Gastrocnemius medialis (tissue), 4 donors: ENCODE results near the gene PHOX2A. TPM values are rescaled to one million over a fixed set of nuclear protein-coding genes. Genes with fewer than 3 reads are reported as not detected.

Experiments used
- ATAC-seq, 2 donors: fragments of 150-250 bp; one replicate each; pipeline ENCODE4 v1.9.1; 2016
- DNase-seq, 2 donors: peaks; one replicate each; pipeline ENCODE4 v3.0.0-alpha.2; 2019
- H3K27ac ChIP-seq, 4 donors: fragments of 200-600 bp; sonication (generic); 1 replicate in 1 of 4; 2 replicates in 3 of 4; pipeline ENCODE4 v1.5.1; 2016 to 2018; ENCODE audit warnings: mild to moderate bottlenecking in 2 of 4, moderate library complexity in 1 of 4
- H3K27me3 ChIP-seq, 3 donors: fragments of 200-600 bp; sonication (generic) in 2 of 3; 1 replicate in 1 of 3; 2 replicates in 2 of 3; pipeline versions ENCODE4 v1.5.1 to v1.6.0; 2016 to 2019; ENCODE audit warnings: mild to moderate bottlenecking in 1 of 3, moderate library complexity in 1 of 3
- H3K36me3 ChIP-seq, 2 donors: fragments of 200-600 bp; sonication (generic) in 1 of 2; one replicate each; pipeline ENCODE4 v1.5.1; 2017 to 2018
- H3K4me1 ChIP-seq, 2 donors: fragments of 200-600 bp; sonication (generic) in 1 of 2; one replicate each; pipeline ENCODE4 v1.5.1; 2016 to 2017; ENCODE audit warnings: mild to moderate bottlenecking in 2 of 2
- H3K4me3 ChIP-seq, 4 donors: fragments of 200-600 bp; sonication (generic) in 3 of 4; 1 replicate in 1 of 4; 2 replicates in 3 of 4; pipeline ENCODE4 v1.5.1; 2016 to 2019; ENCODE audit warnings: mild to moderate bottlenecking in 2 of 4
- H3K9me3 ChIP-seq, 3 donors: fragments of 200-600 bp; sonication (generic) in 2 of 3; 1 replicate in 1 of 3; 2 replicates in 2 of 3; pipeline ENCODE4 v1.5.1; 2016 to 2019
- POLR2A ChIP-seq, 2 donors: fragments of 450-650 bp; IDR thresholded peaks; one replicate each; pipeline ENCODE4 v1.6.1; 2017; ENCODE audit warnings: antibody characterized with exemption in 2 of 2, mild to moderate bottlenecking in 2 of 2, moderate library complexity in 2 of 2
- in situ Hi-C, 4 donors: fragments of 200-750 bp; cut with MboI; loops; one replicate each; pipeline versions ENCODE4 v1.15.0 to v1.8.0; 2017; ENCODE audit warnings: low sequenced_read_pairs in 4 of 4
- intact Hi-C: fragments of 100-400 bp; cut with DNase I; formaldehyde crosslinking; loops from one replicate; pipeline ENCODE4 v1.15.1; 2023; ENCODE audit warnings: low total_unique reads
- total RNA-seq, 4 donors: library from RNA; depleted of rRNA; stranded (reverse); fragments of >200 nt; gene quantifications; one replicate each; pipeline versions ENCODE4 v1.1.0 to v1.2.3, GENCODE V29; 2016
- TF ChIP-seq, protein P1 (sequence below), 5 experiments: fragments of 450-650 bp in 3 of 5; fragments of 200-600 bp in 2 of 5; sonication (generic) in 2 of 5; IDR thresholded peaks in 4 of 5; conservative IDR thresholded peaks in 1 of 5; 1 replicate in 4 of 5; 2 replicates in 1 of 5; pipeline ENCODE4 v1.5.1; 2016 to 2019; ENCODE audit warnings: antibody characterized with exemption in 5 of 5, mild to moderate bottlenecking in 3 of 5, moderate library complexity in 3 of 5

PHOX2A gene
- total RNA-seq, 4 donors from 2014 or later: not detected

DNA sequence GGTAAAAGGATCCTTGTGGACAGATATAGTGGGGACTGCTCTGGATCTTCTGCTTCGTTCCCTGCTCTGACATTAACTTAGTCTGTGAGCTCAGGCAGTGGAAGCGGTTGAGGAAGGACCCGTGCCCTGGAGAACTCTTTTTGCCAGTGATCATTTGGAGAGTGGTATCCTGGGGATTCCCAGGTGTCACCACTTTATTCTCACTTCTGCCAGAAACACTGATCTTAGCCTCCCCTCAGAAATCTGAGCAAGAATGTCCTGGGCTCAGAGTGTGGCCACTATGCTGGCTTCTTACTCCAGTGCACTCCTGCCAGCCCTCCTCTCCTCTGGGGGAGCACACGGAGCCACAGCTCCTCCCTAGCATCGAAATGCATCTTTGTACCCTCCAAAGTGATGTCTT lies 7.6 kb upstream of the PHOX2A start:
- intact Hi-C loops: no loop called here

DNA sequence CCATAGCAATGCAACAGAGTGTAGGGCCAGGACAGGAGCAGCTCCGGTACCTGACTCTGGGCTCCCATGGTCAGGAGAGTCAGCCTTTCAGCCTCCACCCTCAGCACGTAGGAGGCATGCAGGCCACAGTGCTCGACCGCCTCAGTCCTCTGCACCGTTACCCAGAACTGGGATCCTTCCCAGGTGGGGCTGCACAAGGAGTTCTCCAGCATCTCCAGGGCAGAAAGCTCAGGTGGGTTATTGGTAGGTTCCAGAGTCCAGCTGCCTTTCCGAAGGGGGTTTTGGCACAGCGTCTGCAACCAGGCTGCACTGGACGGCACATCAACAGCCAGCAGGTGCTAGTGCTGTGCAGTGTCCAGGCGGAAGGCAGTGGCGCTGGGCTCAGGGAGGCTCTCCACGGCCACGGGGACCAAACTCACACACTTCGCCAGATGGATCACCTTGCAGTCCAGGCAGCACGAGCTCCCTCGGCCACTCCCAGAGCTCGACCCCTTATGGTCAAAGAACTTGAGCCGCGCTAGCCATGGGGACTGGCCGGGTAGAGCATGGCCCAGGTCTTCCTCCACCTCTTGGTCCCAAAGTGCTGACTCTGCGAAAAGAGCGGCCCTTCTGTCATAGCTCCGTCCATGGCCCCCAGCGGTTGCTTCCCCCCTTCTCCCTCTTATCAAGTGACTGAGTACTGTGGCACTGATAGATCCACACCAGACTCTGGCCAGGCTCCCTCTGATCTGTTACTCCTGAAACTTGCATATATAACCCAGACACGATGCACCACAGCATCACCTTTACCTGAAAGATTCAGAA lies 6.9 kb upstream of the PHOX2A start:
- TF ChIP-seq POLR2A (IDR thresholded peaks at IDR 0.05): no peak
- TF ChIP-seq, protein P1, sequence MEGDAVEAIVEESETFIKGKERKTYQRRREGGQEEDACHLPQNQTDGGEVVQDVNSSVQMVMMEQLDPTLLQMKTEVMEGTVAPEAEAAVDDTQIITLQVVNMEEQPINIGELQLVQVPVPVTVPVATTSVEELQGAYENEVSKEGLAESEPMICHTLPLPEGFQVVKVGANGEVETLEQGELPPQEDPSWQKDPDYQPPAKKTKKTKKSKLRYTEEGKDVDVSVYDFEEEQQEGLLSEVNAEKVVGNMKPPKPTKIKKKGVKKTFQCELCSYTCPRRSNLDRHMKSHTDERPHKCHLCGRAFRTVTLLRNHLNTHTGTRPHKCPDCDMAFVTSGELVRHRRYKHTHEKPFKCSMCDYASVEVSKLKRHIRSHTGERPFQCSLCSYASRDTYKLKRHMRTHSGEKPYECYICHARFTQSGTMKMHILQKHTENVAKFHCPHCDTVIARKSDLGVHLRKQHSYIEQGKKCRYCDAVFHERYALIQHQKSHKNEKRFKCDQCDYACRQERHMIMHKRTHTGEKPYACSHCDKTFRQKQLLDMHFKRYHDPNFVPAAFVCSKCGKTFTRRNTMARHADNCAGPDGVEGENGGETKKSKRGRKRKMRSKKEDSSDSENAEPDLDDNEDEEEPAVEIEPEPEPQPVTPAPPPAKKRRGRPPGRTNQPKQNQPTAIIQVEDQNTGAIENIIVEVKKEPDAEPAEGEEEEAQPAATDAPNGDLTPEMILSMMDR (IDR thresholded peaks at IDR 0.05 in 4 of 5, conservative IDR thresholded peaks at IDR 0.05 in 1 of 5): no peak

More for the DNA sequence above, 7.6 kb upstream of the PHOX2A start:
- Histone ChIP-seq H3K27me3 (peaks cover 6 to 15% (median 11%) of the 10 kb centered on the region in 3 donors), H3K4me3 (no peak overlapping the region), H3K4me1 (no peaks in the 10 kb centered on the region), H3K27ac (no peak overlapping the region), H3K36me3 (no peaks in the 10 kb centered on the region), H3K9me3 (no peaks in the 10 kb centered on the region)
- DNase-seq (no peak), ATAC-seq (no peak)
- in situ Hi-C loops: no loop called here
- TF ChIP-seq, protein P1 (IDR thresholded peaks at IDR 0.05 in 4 of 5, conservative IDR thresholded peaks at IDR 0.05 in 1 of 5): no peak
- no peak for TF ChIP-seq POLR2A (IDR thresholded peaks at IDR 0.05)

DNA sequence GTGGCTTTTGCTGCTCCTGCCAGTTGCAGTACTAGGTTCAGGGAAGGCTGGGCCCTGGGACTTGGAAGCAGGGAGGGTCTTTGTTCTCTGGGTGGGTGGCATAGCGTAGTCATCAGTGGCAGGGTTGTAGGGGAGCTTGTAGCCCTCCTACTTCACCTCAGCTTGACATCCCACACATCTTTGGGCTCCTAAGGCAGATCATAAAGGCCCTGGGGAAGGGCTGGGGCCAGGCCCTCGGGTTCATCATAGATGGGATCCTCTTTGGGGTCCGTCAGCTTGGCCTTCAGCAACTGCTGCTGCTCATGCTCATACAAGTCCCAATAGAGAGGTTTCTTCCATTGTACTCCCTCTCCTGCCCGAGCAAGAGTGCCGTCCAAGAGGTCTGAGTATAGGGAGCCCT lies 6.0 kb upstream of the PHOX2A start:
- Histone ChIP-seq H3K9me3 (no peaks in the 10 kb centered on the region), H3K27ac (no peak overlapping the region), H3K36me3 (no peaks in the 10 kb centered on the region), H3K4me1 (no peaks in the 10 kb centered on the region), H3K4me3 (no peak overlapping the region), H3K27me3 (peaks cover 19 to 28% (median 28%) of the 10 kb centered on the region in 3 donors)
- in situ Hi-C loops (no loop called here), intact Hi-C loops (no loop called here)
- TF ChIP-seq POLR2A (IDR thresholded peaks at IDR 0.05): no peak
- TF ChIP-seq, protein P1 (IDR thresholded peaks at IDR 0.05 in 4 of 5, conservative IDR thresholded peaks at IDR 0.05 in 1 of 5): no peak
- ATAC-seq (no peak), DNase-seq (no peak)

More for the DNA sequence above, 6.9 kb upstream of the PHOX2A start:
- H3K4me3 ChIP-seq: no peak overlapping the region
- peaks cover 13 to 19% (median 19%) of the 10 kb centered on the region in 3 donors for H3K27me3 ChIP-seq
- no peaks in the 10 kb centered on the region for H3K36me3 ChIP-seq
- ATAC-seq (no peak), DNase-seq (no peak)
- H3K4me1 ChIP-seq: no peaks in the 10 kb centered on the region
- no peak overlapping the region for H3K27ac ChIP-seq
- no peaks in the 10 kb centered on the region for H3K9me3 ChIP-seq
- in situ Hi-C loops: no loop called here
- intact Hi-C loops: no loop called here

DNA sequence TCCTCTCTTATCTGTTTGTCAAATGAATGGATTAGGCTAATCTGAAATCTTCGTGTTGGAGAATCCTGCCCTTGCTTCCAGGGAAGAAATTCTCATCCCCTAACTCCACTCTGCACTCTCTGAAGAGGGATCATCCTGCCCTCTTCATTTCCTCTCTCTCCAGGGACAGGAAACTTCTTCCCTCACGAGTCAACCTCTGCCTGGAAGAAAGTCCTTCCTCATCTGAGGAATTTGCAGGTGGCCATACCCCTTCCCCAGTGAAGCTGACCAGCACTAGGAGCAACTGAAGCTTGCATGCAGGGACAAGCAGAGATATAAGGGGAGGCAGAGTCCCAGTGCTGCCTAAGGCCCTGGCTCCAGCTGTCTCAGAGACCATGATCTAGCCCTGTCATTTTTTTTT lies 3.6 kb upstream of the PHOX2A start:
- Histone ChIP-seq H3K27ac (no peak overlapping the region), H3K4me3 (no peak overlapping the region), H3K27me3 (peaks cover 41 to 49% (median 46%) of the 10 kb centered on the region in 3 donors), H3K36me3 (no peaks in the 10 kb centered on the region), H3K9me3 (no peaks in the 10 kb centered on the region), H3K4me1 (no peaks in the 10 kb centered on the region)
- intact Hi-C loops (no loop called here), in situ Hi-C loops (no loop called here)
- ATAC-seq (no peak), DNase-seq (no peak)
- TF ChIP-seq, protein P1 (IDR thresholded peaks at IDR 0.05 in 4 of 5, conservative IDR thresholded peaks at IDR 0.05 in 1 of 5): no peak
- TF ChIP-seq POLR2A (IDR thresholded peaks at IDR 0.05): no peak
